Lower lobe of right lung (tissue), 2 donors: Measurements from ENCODE around the gene IDH3G. TPM values are rescaled to one million over a fixed set of nuclear protein-coding genes. Genes with fewer than 3 reads are reported as not detected.

Source experiments
- ATAC-seq, 2 donors: fragments of 200-7000 bp; cut with Tn5 transposase; one replicate each; pipeline ENCODE4 v1.9.1; 2020 to 2022; ENCODE audit warnings: mild to moderate bottlenecking in 2 of 2, moderate library complexity in 2 of 2
- DNase-seq: peaks from one replicate; pipeline ENCODE4 v3.0.0-alpha.2; 2020
- H3K27ac ChIP-seq: fragments of 200-600 bp; one replicate; pipeline ENCODE4 v1.8.0; 2022
- H3K27me3 ChIP-seq: fragments of 200-600 bp; one replicate; pipeline ENCODE4 v1.8.0; 2022; ENCODE audit warnings: low read depth
- H3K36me3 ChIP-seq: fragments of 200-600 bp; one replicate; pipeline ENCODE4 v1.8.0; 2022; ENCODE audit warnings: mild to moderate bottlenecking
- H3K4me1 ChIP-seq: fragments of 200-600 bp; one replicate; pipeline ENCODE4 v1.8.0; 2022
- H3K4me3 ChIP-seq: fragments of 200-600 bp; one replicate; pipeline ENCODE4 v1.8.0; 2022; ENCODE audit warnings: mild to moderate bottlenecking
- H3K9me3 ChIP-seq: fragments of 200-600 bp; one replicate; pipeline ENCODE4 v1.8.0; 2022
- intact Hi-C: fragments of 100-400 bp; cut with DNase I; formaldehyde crosslinking; loops from one replicate; pipeline ENCODE4 v1.11.0; 2022
- total RNA-seq: library from RNA; stranded (reverse); fragmentation: NEBNext Ultra II Directional; extraction: Animal tissue kit (Norgen Biotek cat#: 25700); gene quantifications from one replicate; pipeline ENCODE4 v1.2.1, GENCODE V29; 2021
- TF ChIP-seq, protein P1 (sequence below): fragments of 200-600 bp; IDR thresholded peaks from one replicate; pipeline ENCODE4 v1.8.0; 2022; ENCODE audit warnings: antibody characterized with exemption, mild to moderate bottlenecking
- donor health status: DM: no; HTN: yes; CAD: no; lungs with severe emphysema.

The IDH3G gene
- total RNA-seq, 1 donor from 2014 or later: 50.1 TPM

DNA sequence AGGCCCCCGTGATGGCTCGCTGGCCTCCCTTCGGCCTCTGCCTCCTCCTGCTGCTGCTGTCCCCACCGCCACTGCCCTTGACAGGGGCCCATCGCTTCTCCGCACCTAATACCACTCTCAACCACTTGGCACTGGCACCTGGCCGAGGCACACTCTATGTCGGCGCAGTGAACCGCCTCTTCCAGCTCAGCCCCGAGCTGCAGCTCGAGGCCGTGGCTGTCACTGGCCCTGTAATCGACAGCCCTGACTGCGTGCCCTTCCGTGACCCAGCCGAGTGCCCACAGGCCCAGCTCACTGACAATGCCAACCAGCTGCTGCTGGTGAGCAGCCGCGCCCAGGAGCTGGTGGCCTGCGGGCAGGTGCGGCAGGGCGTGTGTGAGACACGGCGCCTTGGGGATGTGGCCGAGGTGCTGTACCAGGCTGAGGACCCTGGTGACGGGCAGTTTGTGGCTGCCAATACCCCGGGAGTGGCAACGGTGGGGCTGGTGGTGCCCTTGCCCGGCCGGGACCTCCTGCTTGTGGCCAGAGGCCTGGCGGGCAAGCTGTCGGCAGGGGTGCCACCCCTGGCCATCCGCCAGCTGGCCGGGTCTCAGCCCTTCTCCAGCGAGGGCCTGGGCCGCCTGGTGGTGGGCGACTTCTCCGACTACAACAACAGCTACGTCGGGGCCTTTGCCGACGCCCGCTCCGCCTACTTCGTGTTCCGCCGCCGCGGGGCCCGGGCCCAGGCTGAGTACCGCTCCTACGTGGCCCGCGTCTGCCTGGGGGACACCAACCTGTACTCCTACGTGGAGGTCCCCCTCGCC, 27.1 kb downstream of the IDH3G start:
- H3K27me3 ChIP-seq: no peaks in the 10 kb centered on the region
- no peaks in the 10 kb centered on the region for H3K36me3 ChIP-seq
- no peaks in the 10 kb centered on the region for H3K4me1 ChIP-seq
- ATAC-seq (no peak), DNase-seq (peak; percentile 22)
- H3K9me3 ChIP-seq: no peaks in the 10 kb centered on the region
- TF ChIP-seq, protein P1, sequence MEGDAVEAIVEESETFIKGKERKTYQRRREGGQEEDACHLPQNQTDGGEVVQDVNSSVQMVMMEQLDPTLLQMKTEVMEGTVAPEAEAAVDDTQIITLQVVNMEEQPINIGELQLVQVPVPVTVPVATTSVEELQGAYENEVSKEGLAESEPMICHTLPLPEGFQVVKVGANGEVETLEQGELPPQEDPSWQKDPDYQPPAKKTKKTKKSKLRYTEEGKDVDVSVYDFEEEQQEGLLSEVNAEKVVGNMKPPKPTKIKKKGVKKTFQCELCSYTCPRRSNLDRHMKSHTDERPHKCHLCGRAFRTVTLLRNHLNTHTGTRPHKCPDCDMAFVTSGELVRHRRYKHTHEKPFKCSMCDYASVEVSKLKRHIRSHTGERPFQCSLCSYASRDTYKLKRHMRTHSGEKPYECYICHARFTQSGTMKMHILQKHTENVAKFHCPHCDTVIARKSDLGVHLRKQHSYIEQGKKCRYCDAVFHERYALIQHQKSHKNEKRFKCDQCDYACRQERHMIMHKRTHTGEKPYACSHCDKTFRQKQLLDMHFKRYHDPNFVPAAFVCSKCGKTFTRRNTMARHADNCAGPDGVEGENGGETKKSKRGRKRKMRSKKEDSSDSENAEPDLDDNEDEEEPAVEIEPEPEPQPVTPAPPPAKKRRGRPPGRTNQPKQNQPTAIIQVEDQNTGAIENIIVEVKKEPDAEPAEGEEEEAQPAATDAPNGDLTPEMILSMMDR: no peak
- H3K4me3 ChIP-seq: no peak overlapping the region
- intact Hi-C loops: loop anchor here (10.0 kb wide), 1 partner anchor 188 kb away; no protein-coding TSS in a partner anchor
- no peak overlapping the region for H3K27ac ChIP-seq

DNA sequence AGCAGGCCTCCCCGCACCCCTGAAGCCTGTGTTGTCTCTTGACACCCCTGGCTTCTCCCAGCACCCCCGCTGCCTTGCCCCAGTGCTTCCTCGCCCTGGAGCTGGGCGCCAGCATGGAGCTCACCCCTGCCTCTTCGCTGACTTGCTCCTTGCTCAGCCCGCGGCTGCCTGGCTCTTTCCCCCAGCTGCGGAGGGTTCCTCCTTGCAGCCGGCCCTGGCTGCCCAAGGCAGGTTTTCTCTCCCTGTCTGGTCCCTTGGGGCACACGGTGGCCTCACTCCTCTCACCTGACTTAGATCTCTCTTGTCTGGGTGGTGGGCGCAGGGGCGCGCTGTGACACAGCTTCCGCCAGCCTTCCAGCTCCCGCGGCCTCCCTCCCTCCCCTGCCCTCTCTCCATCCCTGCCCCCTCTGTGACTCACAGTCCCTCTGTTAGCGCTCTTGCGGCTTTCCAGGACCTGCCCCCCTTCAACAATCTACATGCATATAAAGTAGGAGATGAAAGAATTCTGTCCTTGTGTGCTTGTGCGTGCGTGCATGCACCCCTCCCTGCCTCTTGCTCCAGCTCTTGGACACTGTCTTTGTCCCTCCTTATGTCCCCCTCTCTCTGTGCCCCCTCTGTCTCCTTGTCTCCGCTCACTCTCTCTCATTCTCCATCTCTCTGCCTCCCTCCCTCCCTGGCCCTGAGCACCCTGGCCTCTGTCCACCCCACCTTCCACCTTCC, 27.9 kb downstream of the IDH3G start:
- peak overlapping the region; percentile 17 for H3K4me3 ChIP-seq
- no peak overlapping the region for H3K27ac ChIP-seq
- H3K4me1 ChIP-seq: no peaks in the 10 kb centered on the region
- intact Hi-C loops: loop anchor here (10.0 kb wide), 1 partner anchor 189 kb away; no protein-coding TSS in a partner anchor
- no peaks in the 10 kb centered on the region for H3K9me3 ChIP-seq
- DNase-seq: peak; percentile 30
- TF ChIP-seq, protein P1: no peak
- no peaks in the 10 kb centered on the region for H3K27me3 ChIP-seq
- H3K36me3 ChIP-seq: no peaks in the 10 kb centered on the region
- ATAC-seq: no peak

DNA sequence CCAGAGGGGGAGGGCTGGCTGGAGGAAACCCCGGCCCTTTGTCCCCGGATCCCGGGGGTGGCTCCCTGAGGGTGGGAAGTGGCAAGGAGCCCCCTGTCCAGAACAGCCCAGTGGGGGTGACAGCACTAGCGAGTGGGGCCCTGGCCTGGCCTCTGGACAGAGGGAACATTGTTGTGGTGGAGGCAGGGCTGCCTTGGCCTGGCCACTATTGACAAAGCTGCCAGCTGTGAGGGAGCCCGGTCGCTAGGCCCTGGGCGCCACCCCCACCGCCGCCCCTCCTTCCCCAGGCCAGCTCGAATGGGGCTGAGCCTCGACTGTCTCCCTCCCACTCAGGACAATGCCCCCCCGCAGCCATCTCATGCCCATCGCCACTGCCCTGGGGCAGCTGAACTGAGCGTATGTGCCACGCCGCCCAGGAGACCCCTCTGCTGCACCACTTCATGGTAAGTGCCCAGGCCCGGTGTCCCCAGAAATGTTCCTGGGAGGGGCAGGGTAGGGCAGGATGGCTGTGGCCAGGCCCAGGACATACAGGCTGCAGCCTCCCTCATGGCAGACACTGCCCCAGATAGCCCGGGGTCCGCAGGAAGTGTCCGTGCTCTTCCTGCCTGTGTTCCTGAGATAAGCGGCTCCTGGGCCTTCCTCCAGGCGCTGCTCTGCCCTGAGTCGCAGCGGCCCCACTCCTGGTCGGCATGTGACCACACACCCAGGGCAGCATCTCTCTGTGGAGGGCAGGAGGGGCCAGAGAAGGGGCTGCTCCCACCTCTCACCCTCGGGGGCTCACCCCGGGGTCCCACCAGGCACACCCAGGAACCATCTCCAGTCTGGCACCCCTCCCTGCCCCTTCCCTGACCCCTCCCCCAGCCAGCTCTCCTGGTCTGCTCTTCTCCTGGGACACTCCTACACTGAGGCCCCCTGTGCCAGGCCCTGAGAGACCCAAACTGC, 28.8 kb downstream of the IDH3G start:
- ATAC-seq (peak; percentile 4 to 13), DNase-seq (peak; percentile 32)
- TF ChIP-seq, protein P1: no peak
- Histone ChIP-seq H3K27ac (peak overlapping the region; percentile 53), H3K4me1 (no peaks in the 10 kb centered on the region), H3K4me3 (peak overlapping the region; percentile 17), H3K27me3 (no peaks in the 10 kb centered on the region), H3K9me3 (no peaks in the 10 kb centered on the region), H3K36me3 (no peaks in the 10 kb centered on the region)
- intact Hi-C loops: loop anchor here (10.0 kb wide), 1 partner anchor 189 kb away; no protein-coding TSS in a partner anchor

DNA sequence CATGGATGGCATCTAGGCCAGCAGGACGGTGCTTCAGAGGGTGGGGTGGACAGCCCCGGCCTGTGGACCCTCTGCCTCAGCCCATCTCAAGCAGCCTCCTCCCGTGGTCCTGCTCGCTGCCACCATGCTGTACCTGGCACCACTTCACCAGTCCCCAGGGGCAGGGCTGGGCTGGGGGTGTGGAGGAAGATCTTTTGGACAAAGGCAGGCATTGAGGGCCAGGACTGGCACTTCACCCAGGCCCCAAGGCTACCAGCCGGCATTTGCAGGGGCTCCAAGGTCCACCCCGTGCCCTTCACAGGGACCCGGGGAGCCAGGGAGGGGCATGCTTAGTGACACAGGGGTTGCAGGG, 29.4 kb downstream of the IDH3G start:
- Histone ChIP-seq H3K27ac (peak overlapping the region; percentile 53), H3K27me3 (no peaks in the 10 kb centered on the region), H3K4me3 (peak overlapping the region; percentile 21), H3K9me3 (no peaks in the 10 kb centered on the region), H3K4me1 (no peaks in the 10 kb centered on the region), H3K36me3 (no peaks in the 10 kb centered on the region)
- DNase-seq: peak; percentile 24
- ATAC-seq: no peak
- TF ChIP-seq, protein P1: no peak
- intact Hi-C loops: loop anchor here (10.0 kb wide), 1 partner anchor 190 kb away; no protein-coding TSS in a partner anchor
